ENCODE data around the gene ETV2. TPM values are rescaled to one million over a fixed set of nuclear protein-coding genes. Genes with fewer than 3 reads are reported as not detected.

ETV2 gene
- total and polyA plus RNA-seq, 2 donors (not counting 3 experiments of a cell fraction or from before 2014, with no cell fraction given) = 1.0 to 1.5 TPM

- H3K36me3 ChIP-seq (ENCODE audit: control insufficient read depth in 2 of 2, extremely low read depth in 1 of 2, insufficient read depth in 2 of 2, low read length in 2 of 2) = peaks cover 0 to 2% of the 10 kb centered on the region in 2 experiments
- FAIRE-seq (no peak), DNase-seq (ENCODE audit: low read depth, low spot score) (no peak)
- H2AFZ ChIP-seq (ENCODE audit: low read depth, low read length) = no peak overlapping the region
- no peak overlapping the region for H3K27ac ChIP-seq (ENCODE audit: insufficient read depth, low read depth, low read length)
- H3K9me1 ChIP-seq (replicated peaks; ENCODE audit: control insufficient read depth, extremely low read depth, insufficient read depth, low read length) = no peaks in the 10 kb centered on the region
- POLR2A ChIA-PET = no interaction called here
- no peak for TF ChIP-seq MYC (IDR thresholded peaks at IDR 0.05; ENCODE audit: low read depth, low read length)
- TF ChIP-seq EZH2 (IDR thresholded peaks at IDR 0.05; ENCODE audit: borderline replicate concordance, low read depth, low read length, severe bottlenecking) = no peak
- no peak for TF ChIP-seq GATA2 (IDR thresholded peaks at IDR 0.05; ENCODE audit: insufficient read depth, insufficient read length, low read depth, low read length)
- TF ChIP-seq JUN (IDR thresholded peaks at IDR 0.05; ENCODE audit: borderline replicate concordance, insufficient read depth, insufficient read length, low read depth) = no peak
- TF ChIP-seq MAX (IDR thresholded peaks at IDR 0.05; ENCODE audit: insufficient read depth, insufficient read length) = no peak
- TF ChIP-seq, protein P1, sequence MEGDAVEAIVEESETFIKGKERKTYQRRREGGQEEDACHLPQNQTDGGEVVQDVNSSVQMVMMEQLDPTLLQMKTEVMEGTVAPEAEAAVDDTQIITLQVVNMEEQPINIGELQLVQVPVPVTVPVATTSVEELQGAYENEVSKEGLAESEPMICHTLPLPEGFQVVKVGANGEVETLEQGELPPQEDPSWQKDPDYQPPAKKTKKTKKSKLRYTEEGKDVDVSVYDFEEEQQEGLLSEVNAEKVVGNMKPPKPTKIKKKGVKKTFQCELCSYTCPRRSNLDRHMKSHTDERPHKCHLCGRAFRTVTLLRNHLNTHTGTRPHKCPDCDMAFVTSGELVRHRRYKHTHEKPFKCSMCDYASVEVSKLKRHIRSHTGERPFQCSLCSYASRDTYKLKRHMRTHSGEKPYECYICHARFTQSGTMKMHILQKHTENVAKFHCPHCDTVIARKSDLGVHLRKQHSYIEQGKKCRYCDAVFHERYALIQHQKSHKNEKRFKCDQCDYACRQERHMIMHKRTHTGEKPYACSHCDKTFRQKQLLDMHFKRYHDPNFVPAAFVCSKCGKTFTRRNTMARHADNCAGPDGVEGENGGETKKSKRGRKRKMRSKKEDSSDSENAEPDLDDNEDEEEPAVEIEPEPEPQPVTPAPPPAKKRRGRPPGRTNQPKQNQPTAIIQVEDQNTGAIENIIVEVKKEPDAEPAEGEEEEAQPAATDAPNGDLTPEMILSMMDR (IDR thresholded peaks at IDR 0.05; ENCODE audit: extremely low read depth in 1 of 2, insufficient read depth in 1 of 2, low read depth in 1 of 2, low read length in 2 of 2) = no peak
- no peak for TF ChIP-seq POLR2A (IDR thresholded peaks at IDR 0.05; ENCODE audit: low read depth, low read length)
- TF ChIP-seq POLR2AphosphoS5 (IDR thresholded peaks at IDR 0.05; ENCODE audit: insufficient read depth, low read depth, low read length) = no peak
- no peak for TF ChIP-seq FOS (IDR thresholded peaks at IDR 0.05; ENCODE audit: borderline replicate concordance, insufficient read depth, low read length)
- H3K4me3 ChIP-seq (replicated peaks in 1 of 3; ENCODE audit: insufficient read depth in 1 of 3, low read depth in 1 of 3, low read length in 3 of 3) = no peak overlapping the region
- H3K9ac ChIP-seq (replicated peaks; ENCODE audit: extremely low read depth, insufficient read depth, low read length) = no peak overlapping the region
- BruUV-seq (replicated peaks) = no TSS peak
- no peaks in the 10 kb centered on the region for H3K9me3 ChIP-seq (replicated peaks; ENCODE audit: control insufficient read depth, insufficient read depth, low read length)
- no peaks in the 10 kb centered on the region for H4K20me1 ChIP-seq (replicated peaks; ENCODE audit: control insufficient read depth, extremely low read depth, insufficient read depth, low read length)
- H3K79me2 ChIP-seq (ENCODE audit: control insufficient read depth, insufficient read depth, low read length) = no peaks in the 10 kb centered on the region
- no peaks in the 10 kb centered on the region for H3K4me1 ChIP-seq (ENCODE audit: control insufficient read depth, extremely low read depth, insufficient read depth, low read length)
- intact Hi-C loops (cut with micrococcal nuclease) = no loop called here
- dilution Hi-C loops (cut with MboI; ENCODE audit: extremely low pct_ligation_motif_present, low sequenced_read_pairs) = no loop called here
- H3K4me2 ChIP-seq (ENCODE audit: insufficient read depth, low read length) = no peak overlapping the region
- peaks cover 0 to 1% of the 10 kb centered on the region in 2 experiments for H3K27me3 ChIP-seq (ENCODE audit: control insufficient read depth in 2 of 2, insufficient read depth in 2 of 2, low read length in 2 of 2)
- CTCF ChIA-PET = no interaction called here
These were observed 24.1 kb downstream of the ETV2 start for GRCh38 chr19:35665604-35666003.
